Measurements from ENCODE around the gene GABRB3. TPM values are rescaled to one million over a fixed set of nuclear protein-coding genes. Genes with fewer than 3 reads are reported as not detected.

Gene GABRB3
- polyA plus RNA-seq, 3 donors = not detected

GRCh38 chr15:26712335-26712734 lies 60.5 kb downstream of the GABRB3 start:
- TF ChIP-seq, protein P1, sequence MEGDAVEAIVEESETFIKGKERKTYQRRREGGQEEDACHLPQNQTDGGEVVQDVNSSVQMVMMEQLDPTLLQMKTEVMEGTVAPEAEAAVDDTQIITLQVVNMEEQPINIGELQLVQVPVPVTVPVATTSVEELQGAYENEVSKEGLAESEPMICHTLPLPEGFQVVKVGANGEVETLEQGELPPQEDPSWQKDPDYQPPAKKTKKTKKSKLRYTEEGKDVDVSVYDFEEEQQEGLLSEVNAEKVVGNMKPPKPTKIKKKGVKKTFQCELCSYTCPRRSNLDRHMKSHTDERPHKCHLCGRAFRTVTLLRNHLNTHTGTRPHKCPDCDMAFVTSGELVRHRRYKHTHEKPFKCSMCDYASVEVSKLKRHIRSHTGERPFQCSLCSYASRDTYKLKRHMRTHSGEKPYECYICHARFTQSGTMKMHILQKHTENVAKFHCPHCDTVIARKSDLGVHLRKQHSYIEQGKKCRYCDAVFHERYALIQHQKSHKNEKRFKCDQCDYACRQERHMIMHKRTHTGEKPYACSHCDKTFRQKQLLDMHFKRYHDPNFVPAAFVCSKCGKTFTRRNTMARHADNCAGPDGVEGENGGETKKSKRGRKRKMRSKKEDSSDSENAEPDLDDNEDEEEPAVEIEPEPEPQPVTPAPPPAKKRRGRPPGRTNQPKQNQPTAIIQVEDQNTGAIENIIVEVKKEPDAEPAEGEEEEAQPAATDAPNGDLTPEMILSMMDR (IDR thresholded peaks at IDR 0.05) = no peak
- H3K36me3 Mint-ChIP-seq = no peaks in the 10 kb centered on the region
- WGBS (ENCODE audit: insufficient coverage) = 87% methylated on average over 5 of the region's 5 CpGs

GRCh38 chr15:26711445-26711844 lies 61.4 kb downstream of the GABRB3 start:
- peaks cover 31 to 40% of the 10 kb centered on the region in 2 donors for H3K9me3 ChIP-seq (replicated peaks in 1 of 2; ENCODE audit: control insufficient read depth in 1 of 2, insufficient read depth in 1 of 2, low read length in 2 of 2)
- H3K4me1 ChIP-seq (ENCODE audit: control insufficient read depth in 1 of 2, insufficient read depth in 2 of 2, low read length in 2 of 2) = no peaks in the 10 kb centered on the region
- no peak overlapping the region for H3K4me3 Mint-ChIP-seq
- no peaks in the 10 kb centered on the region for H3K36me3 Mint-ChIP-seq
- intact Hi-C loops (cut with micrococcal nuclease) = no loop called here
- H4K20me1 ChIP-seq (ENCODE audit: insufficient read depth, low read length) = no peaks in the 10 kb centered on the region
- peaks cover 16 to 52% (median 18%) of the 10 kb centered on the region in 7 donors for H3K9me3 Mint-ChIP-seq
- H3K27me3 ChIP-seq (ENCODE audit: control insufficient read depth in 2 of 2, insufficient read depth in 2 of 2, low read length in 2 of 2) = no peaks in the 10 kb centered on the region
- H3K27me3 Mint-ChIP-seq (ENCODE audit: low read depth in 3 of 3) = no peaks in the 10 kb centered on the region
- WGBS (ENCODE audit: insufficient coverage) = 64% methylated on average over 7 of the region's 10 CpGs
- H3K4me2 ChIP-seq (replicated peaks; ENCODE audit: extremely low read depth, low read length, poor library complexity, severe bottlenecking) = no peak overlapping the region
- H2AFZ ChIP-seq (ENCODE audit: insufficient read depth, low read depth, low read length, poor library complexity, severe bottlenecking) = no peak overlapping the region
- DNase-seq = no peak
- H3K79me2 ChIP-seq (ENCODE audit: insufficient read depth, low read length) = no peaks in the 10 kb centered on the region
- no peak overlapping the region for H3K9ac ChIP-seq (ENCODE audit: insufficient read depth, low read length, poor library complexity, severe bottlenecking)
- H3K27ac Mint-ChIP-seq = no peak overlapping the region
- no peak overlapping the region for H3K4me3 ChIP-seq (replicated peaks in 1 of 3; ENCODE audit: low read depth in 2 of 3, low read length in 3 of 3)
- no peaks in the 10 kb centered on the region for H3K4me1 Mint-ChIP-seq
- no peak overlapping the region for H3K27ac ChIP-seq (ENCODE audit: low read depth in 1 of 2, low read length in 2 of 2)
- TF ChIP-seq, protein P1 (IDR thresholded peaks at IDR 0.05) = no peak
- no peaks in the 10 kb centered on the region for H3K36me3 ChIP-seq (replicated peaks in 1 of 2; ENCODE audit: control insufficient read depth in 1 of 2, insufficient read depth in 2 of 2, low read length in 2 of 2)

More at GRCh38 chr15:26712335-26712734, 60.5 kb downstream of the GABRB3 start:
- H3K9me3 Mint-ChIP-seq = peaks cover 19 to 60% (median 26%) of the 10 kb centered on the region in 7 donors
- H4K20me1 ChIP-seq (ENCODE audit: insufficient read depth, low read length) = no peaks in the 10 kb centered on the region
- H3K4me3 Mint-ChIP-seq = no peak overlapping the region
- peaks cover 35 to 39% of the 10 kb centered on the region in 2 donors for H3K9me3 ChIP-seq (replicated peaks in 1 of 2; ENCODE audit: control insufficient read depth in 1 of 2, insufficient read depth in 1 of 2, low read length in 2 of 2)
- no peak overlapping the region for H3K27ac ChIP-seq (ENCODE audit: low read depth in 1 of 2, low read length in 2 of 2)
- H3K36me3 ChIP-seq (replicated peaks in 1 of 2; ENCODE audit: control insufficient read depth in 1 of 2, insufficient read depth in 2 of 2, low read length in 2 of 2) = no peaks in the 10 kb centered on the region
- intact Hi-C loops (cut with micrococcal nuclease) = no loop called here
- no peaks in the 10 kb centered on the region for H3K27me3 ChIP-seq (ENCODE audit: control insufficient read depth in 2 of 2, insufficient read depth in 2 of 2, low read length in 2 of 2)
- H3K4me1 ChIP-seq (ENCODE audit: control insufficient read depth in 1 of 2, insufficient read depth in 2 of 2, low read length in 2 of 2) = no peaks in the 10 kb centered on the region
- no peaks in the 10 kb centered on the region for H3K79me2 ChIP-seq (ENCODE audit: insufficient read depth, low read length)
- no peak overlapping the region for H3K9ac ChIP-seq (ENCODE audit: insufficient read depth, low read length, poor library complexity, severe bottlenecking)
- H3K4me2 ChIP-seq (replicated peaks; ENCODE audit: extremely low read depth, low read length, poor library complexity, severe bottlenecking) = no peak overlapping the region
- H3K4me3 ChIP-seq (replicated peaks in 1 of 3; ENCODE audit: low read depth in 2 of 3, low read length in 3 of 3) = no peak overlapping the region
- no peak overlapping the region for H3K27ac Mint-ChIP-seq
- H3K27me3 Mint-ChIP-seq (ENCODE audit: low read depth in 3 of 3) = no peaks in the 10 kb centered on the region
- no peak overlapping the region for H2AFZ ChIP-seq (ENCODE audit: insufficient read depth, low read depth, low read length, poor library complexity, severe bottlenecking)
- no peaks in the 10 kb centered on the region for H3K4me1 Mint-ChIP-seq
- DNase-seq = no peak

Measured in CD14-positive monocyte (primary cell).